Neuron (in vitro differentiated cells): ENCODE measurements around the gene PRKCE.
"Not testable (repeated sequence)": the region's sequence is repeated elsewhere in the genome, so short reads cannot be mapped to it uniquely, and the experiment has no call there.

Experiments
- H2AFZ ChIP-seq: one replicate; pipeline ENCODE4 v1.6.1; 2013; ENCODE audit warnings: low read depth, mild to moderate bottlenecking, inconsistent platforms, low read length, moderate library complexity
- H3K27me3 ChIP-seq: one replicate; pipeline ENCODE4 v1.6.1; 2013; ENCODE audit warnings: low read length; ENCODE audit not compliant: insufficient read depth
- H3K36me3 ChIP-seq: one replicate; pipeline ENCODE4 v1.6.1; 2013; ENCODE audit warnings: low read length; ENCODE audit not compliant: insufficient read depth
- H3K4me1 ChIP-seq: one replicate; pipeline ENCODE4 v1.6.1; 2013; ENCODE audit warnings: low read length; ENCODE audit not compliant: insufficient read depth
- H3K4me3 ChIP-seq: 2 replicates; pipeline ENCODE4 v1.5.1; 2013; ENCODE audit warnings: mild to moderate bottlenecking, low read length, moderate library complexity
- H3K9me3 ChIP-seq: one replicate; pipeline ENCODE4 v1.6.1; 2013; ENCODE audit warnings: low read length

Gene PRKCE

GRCh38 chr2:45885171-45885621, 233.7 kb downstream of the PRKCE start:
- Histone ChIP-seq H3K4me3 (no peak overlapping the region), H3K27me3 (no peaks in the 10 kb centered on the region), H3K4me1 (peaks cover 14% of the 10 kb centered on the region), H2AFZ (no peak overlapping the region), H3K9me3 (no peaks in the 10 kb centered on the region), H3K36me3 (no peaks in the 10 kb centered on the region)

DNA sequence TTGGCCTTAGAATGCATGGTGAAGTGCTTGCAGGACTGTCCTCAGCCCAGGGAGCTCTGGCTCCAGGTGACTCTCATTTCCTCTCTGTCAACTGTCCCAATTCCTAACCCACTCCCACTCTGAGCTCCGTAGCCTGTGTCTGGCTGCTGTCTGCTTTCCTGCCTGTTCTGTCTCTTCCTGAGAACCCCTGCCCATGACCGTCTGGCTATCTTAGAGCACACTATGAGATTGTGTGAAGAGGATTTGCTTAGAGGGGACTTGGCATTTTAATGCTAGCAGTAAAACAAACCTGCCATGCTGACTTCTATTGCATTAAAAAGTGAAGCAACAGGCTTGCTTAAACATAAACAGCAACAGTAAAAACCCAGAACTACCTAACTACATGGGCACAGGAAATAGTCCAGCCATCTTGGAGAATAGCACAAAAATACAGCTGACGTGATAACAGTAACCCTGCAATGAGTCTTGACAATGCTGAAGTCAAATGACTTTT, 234.7 kb downstream of the PRKCE start:
- no peaks in the 10 kb centered on the region for H3K9me3 ChIP-seq
- no peaks in the 10 kb centered on the region for H3K27me3 ChIP-seq
- peaks cover 14% of the 10 kb centered on the region for H3K4me1 ChIP-seq
- H3K36me3 ChIP-seq: no peaks in the 10 kb centered on the region
- H2AFZ ChIP-seq: no peak overlapping the region
- H3K4me3 ChIP-seq: no peak overlapping the region

DNA sequence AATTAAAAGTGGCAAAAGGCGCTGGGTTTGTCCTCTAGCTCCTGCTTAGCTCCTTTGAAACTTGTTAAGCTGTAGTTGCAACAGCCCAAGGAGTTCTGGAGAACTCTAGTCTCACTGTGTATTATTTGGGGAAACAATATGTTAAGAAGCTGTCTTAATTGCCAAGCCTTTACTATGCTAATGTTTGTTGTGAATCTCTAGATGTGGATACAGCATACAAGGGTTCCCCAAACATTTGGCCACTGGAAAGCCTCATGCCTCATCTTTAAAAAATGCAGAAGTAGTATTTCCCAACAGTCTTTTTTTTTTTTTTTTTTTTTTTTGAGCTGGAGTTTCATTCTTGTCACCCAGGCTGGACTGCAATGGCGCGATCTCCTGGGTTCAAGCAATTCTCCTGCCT, 236.7 kb downstream of the PRKCE start:
- H3K36me3 ChIP-seq: no peaks in the 10 kb centered on the region
- no peak overlapping the region for H2AFZ ChIP-seq
- no peaks in the 10 kb centered on the region for H3K27me3 ChIP-seq
- H3K4me3 ChIP-seq: no peak overlapping the region
- no peaks in the 10 kb centered on the region for H3K9me3 ChIP-seq
- peaks cover 19% of the 10 kb centered on the region for H3K4me1 ChIP-seq

- Histone ChIP-seq H3K9me3 (no peaks in the 10 kb centered on the region), H3K36me3 (no peaks in the 10 kb centered on the region), H3K4me1 (peaks cover 19% of the 10 kb centered on the region), H3K4me3 (no peak overlapping the region), H3K27me3 (no peaks in the 10 kb centered on the region), H2AFZ (no peak overlapping the region)
Observed at GRCh38 chr2:45888641-45889040, 237.2 kb downstream of the PRKCE start.

DNA sequence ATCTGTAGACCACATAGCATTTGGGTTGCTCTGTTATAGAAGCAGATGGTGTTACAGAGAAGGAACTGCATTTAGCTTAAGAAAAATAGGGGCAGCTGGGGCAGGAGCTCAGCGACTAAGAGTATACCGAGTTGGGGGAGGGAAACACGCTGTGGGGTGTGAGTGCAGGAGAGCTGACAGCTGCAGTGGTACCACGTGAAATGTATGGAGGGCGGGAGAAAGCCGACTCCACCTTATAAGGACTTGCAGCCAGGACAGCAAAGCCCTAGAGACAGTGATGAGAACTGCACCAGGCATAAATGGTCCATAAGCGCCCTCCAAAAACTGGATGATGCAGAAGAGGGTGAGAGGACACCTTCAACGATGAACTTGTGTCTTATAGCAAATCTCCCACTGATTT, 237.6 kb downstream of the PRKCE start:
- no peaks in the 10 kb centered on the region for H3K36me3 ChIP-seq

DNA sequence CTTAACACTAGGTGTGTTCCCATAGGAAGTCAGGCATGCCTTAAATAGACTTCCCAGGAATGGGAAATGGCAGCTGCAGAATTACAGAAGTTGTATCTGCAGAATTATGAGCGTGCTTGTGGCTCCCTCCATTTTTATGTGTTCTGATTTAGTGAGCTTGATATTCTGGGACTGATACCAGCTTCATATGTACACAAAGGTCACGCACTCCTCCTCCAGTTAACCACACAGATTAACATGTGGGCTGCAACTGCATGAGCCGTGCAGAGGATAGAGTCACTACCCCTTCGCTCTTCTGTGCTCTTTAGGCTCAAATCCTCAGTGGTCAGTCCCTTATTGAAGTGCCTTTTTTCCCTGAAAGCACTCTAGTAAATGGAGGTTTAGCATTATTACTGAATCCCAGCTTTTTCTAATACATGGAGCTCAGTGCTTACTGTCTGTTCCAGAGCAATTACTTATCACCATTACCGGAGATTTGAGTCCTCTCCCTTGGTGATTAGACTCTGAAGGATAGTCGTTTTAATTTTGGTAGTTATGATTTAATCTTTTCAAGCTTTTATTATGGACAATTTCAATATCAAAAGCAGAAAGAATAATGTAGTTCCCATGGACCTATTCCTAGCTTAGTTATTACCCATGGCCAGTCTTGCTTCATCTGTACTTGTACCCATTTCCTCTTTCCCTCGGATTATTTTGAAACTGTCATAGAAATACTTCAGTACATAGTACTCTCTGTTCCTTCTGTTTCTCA, 238.3 kb downstream of the PRKCE start:
- no peaks in the 10 kb centered on the region for H3K36me3 ChIP-seq
- H3K27me3 ChIP-seq: no peaks in the 10 kb centered on the region
- H3K9me3 ChIP-seq: no peaks in the 10 kb centered on the region
- no peak overlapping the region for H2AFZ ChIP-seq
- peaks cover 19% of the 10 kb centered on the region for H3K4me1 ChIP-seq
- H3K4me3 ChIP-seq: no peak overlapping the region

More for the DNA sequence above, 237.6 kb downstream of the PRKCE start:
- H3K4me1 ChIP-seq: peaks cover 19% of the 10 kb centered on the region
- H3K9me3 ChIP-seq: no peaks in the 10 kb centered on the region
- no peak overlapping the region for H2AFZ ChIP-seq
- H3K4me3 ChIP-seq: no peak overlapping the region
- H3K27me3 ChIP-seq: no peaks in the 10 kb centered on the region

DNA sequence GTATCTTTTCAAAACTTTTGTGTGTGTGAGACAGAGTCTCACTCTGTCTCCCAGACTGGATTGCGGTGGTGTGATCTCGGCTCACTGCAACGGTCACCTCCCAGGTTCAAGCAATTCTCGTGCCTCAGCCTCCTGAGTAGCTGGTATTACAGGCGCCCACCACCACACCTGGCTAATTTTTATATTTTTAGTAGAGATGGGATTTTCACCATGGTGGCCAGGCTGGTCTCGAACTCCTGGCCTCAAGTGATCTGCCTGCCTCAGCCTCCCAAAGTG, 238.8 kb downstream of the PRKCE start:
- H3K27me3 ChIP-seq, H2AFZ ChIP-seq, H3K9me3 ChIP-seq, H3K36me3 ChIP-seq, H3K4me3 ChIP-seq: not testable (repeated sequence)
- peaks cover 15% of the 10 kb centered on the region for H3K4me1 ChIP-seq

GRCh38 chr2:45890819-45891218, 239.3 kb downstream of the PRKCE start:
- Histone ChIP-seq H2AFZ (no peak overlapping the region), H3K4me1 (peaks cover 14% of the 10 kb centered on the region), H3K4me3 (no peak overlapping the region)

DNA sequence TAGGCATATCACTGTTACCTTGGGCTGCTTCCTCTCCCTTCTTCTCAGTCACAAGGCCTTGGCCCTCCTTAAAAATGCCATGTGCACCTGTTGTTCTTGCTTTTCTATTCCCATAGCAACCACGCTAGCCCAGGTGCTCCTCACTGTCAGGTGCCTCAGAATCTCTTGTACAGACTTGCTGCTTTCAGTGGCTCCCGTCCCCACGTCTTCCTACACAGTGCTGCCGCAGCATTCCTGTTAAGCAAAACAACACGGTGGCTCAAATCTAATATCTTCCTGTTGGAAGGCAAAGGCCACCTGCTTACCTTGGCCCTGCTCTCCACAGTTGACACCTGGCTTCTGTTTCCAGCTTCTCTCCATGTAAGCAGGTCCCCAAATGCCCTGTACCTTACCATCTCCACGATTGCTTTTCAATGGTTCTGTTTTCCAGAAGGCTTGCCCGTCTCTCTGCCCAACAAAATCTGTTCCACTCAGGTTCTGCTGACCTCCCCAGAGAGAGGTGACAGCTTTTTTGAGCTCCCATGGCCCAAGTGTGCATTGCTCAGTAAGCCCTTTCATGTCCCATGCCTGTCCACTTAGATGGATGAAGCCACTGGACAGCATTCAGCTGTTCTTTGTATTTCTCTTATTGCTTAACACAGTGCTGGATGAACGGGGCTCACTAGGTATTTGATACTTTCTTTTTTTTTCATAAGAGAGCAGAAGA, 240.4 kb downstream of the PRKCE start:
- no peaks in the 10 kb centered on the region for H3K27me3 ChIP-seq
- no peaks in the 10 kb centered on the region for H3K9me3 ChIP-seq
- peaks cover 14% of the 10 kb centered on the region for H3K4me1 ChIP-seq
- no peaks in the 10 kb centered on the region for H3K36me3 ChIP-seq
- no peak overlapping the region for H3K4me3 ChIP-seq
- no peak overlapping the region for H2AFZ ChIP-seq

More at GRCh38 chr2:45890819-45891218, 239.3 kb downstream of the PRKCE start:
- H3K9me3 ChIP-seq: no peaks in the 10 kb centered on the region
- H3K27me3 ChIP-seq: no peaks in the 10 kb centered on the region
- no peaks in the 10 kb centered on the region for H3K36me3 ChIP-seq

DNA sequence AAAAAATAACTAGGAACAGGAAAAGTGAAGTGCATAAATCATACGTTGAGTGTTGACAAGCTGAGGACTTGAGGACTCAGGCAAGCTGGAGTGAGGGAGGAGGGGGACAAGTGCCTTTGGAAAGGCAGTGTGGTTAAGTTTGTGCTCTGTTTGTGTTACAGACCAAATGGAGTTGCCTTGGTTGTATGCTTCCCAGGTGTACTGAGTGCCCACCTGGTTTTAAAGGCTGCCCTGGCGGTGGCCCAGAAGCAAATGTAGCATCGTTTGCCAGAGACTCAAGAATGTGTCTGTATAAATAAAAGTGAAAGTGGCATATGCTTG, 240.9 kb downstream of the PRKCE start:
- Histone ChIP-seq H3K27me3 (no peaks in the 10 kb centered on the region), H2AFZ (no peak overlapping the region), H3K9me3 (no peaks in the 10 kb centered on the region), H3K4me1 (peaks cover 14% of the 10 kb centered on the region), H3K4me3 (no peak overlapping the region), H3K36me3 (no peaks in the 10 kb centered on the region)

GRCh38 chr2:45892757-45893156, 241.3 kb downstream of the PRKCE start:
- Histone ChIP-seq H3K9me3 (no peaks in the 10 kb centered on the region), H2AFZ (no peak overlapping the region), H3K4me3 (no peak overlapping the region), H3K27me3 (no peaks in the 10 kb centered on the region), H3K36me3 (no peaks in the 10 kb centered on the region), H3K4me1 (peaks cover 14% of the 10 kb centered on the region)

- H3K4me3 ChIP-seq: no peak overlapping the region
- H3K36me3 ChIP-seq: no peaks in the 10 kb centered on the region
- H3K4me1 ChIP-seq: peaks cover 14% of the 10 kb centered on the region
- no peaks in the 10 kb centered on the region for H3K27me3 ChIP-seq
- no peak overlapping the region for H2AFZ ChIP-seq
- H3K9me3 ChIP-seq: no peaks in the 10 kb centered on the region
Observed at GRCh38 chr2:45894211-45894610, 242.7 kb downstream of the PRKCE start.

DNA sequence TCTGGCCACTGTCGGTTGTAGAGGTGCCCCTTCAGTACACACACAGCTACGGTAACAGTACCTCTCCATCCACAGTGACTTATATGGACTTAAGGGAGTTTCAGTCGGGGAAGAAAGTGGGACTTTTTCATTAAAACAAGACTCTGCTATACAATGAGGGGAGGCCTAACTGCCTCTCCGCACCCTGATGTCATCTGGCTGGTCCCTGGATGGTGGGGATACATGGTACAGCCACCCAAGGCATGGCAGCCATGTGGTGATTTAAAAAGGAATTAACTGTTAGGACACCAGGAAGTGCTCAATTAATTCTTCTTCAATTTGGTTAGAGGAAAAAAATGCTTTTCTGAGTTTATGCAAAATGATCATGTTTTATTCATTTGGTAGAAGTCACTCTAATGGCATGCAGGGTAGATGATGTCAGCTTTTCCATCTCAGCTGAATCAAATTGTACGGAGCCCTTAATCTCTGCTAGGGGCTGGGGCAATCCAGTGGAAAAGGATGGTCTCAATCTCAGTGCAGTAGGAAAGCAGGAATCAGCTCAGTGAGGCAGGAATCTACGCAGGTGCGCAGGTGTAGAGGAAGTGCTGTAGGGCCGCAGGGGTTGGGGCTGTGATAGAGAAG, 243.9 kb downstream of the PRKCE start:
- H3K27me3 ChIP-seq: no peaks in the 10 kb centered on the region
- no peaks in the 10 kb centered on the region for H3K9me3 ChIP-seq
- peaks cover 14% of the 10 kb centered on the region for H3K4me1 ChIP-seq
- H3K4me3 ChIP-seq: no peak overlapping the region
- no peaks in the 10 kb centered on the region for H3K36me3 ChIP-seq
- no peak overlapping the region for H2AFZ ChIP-seq
